Measurements from ENCODE around the gene RCBTB2. TPM values are rescaled to one million over a fixed set of nuclear protein-coding genes. Genes with fewer than 3 reads are reported as not detected.

The RCBTB2 gene
- total RNA-seq, 4 donors from 2014 or later: 29.1 to 49.6 (median 34.9) TPM

DNA sequence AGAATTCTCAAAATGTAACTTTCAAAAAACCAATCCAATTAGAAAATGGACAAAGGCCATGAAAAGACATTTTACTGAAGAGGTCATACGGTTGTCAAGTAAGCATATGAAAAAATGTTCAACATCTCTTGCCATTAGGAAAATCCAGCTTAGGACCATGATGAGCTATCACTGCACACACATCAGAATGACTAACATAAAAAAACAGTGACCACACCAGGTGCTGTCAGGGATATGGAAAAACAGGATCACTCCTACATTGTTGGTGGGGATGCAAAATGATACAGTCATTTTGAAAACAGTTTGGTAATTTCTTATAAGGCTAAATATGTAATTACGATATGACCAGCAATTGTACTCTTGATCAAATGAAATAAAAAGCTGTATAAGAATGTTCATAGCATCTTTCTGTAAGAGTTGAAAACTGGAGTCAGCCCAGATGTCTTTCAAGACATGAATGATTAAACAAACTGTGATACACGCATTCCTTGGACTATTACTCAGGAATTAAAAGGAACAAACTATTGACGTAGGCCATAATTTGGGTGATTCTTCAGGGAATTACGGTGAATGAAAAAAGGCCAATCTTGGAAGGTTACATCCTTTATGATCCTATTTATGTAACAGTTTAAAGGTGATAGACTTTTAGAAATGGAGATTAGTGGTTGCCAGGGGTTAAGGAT, 26.9 kb upstream of the RCBTB2 start:
- H3K36me3 ChIP-seq: no peaks in the 10 kb centered on the region
- TF ChIP-seq, protein P1, sequence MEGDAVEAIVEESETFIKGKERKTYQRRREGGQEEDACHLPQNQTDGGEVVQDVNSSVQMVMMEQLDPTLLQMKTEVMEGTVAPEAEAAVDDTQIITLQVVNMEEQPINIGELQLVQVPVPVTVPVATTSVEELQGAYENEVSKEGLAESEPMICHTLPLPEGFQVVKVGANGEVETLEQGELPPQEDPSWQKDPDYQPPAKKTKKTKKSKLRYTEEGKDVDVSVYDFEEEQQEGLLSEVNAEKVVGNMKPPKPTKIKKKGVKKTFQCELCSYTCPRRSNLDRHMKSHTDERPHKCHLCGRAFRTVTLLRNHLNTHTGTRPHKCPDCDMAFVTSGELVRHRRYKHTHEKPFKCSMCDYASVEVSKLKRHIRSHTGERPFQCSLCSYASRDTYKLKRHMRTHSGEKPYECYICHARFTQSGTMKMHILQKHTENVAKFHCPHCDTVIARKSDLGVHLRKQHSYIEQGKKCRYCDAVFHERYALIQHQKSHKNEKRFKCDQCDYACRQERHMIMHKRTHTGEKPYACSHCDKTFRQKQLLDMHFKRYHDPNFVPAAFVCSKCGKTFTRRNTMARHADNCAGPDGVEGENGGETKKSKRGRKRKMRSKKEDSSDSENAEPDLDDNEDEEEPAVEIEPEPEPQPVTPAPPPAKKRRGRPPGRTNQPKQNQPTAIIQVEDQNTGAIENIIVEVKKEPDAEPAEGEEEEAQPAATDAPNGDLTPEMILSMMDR (IDR thresholded peaks at IDR 0.05): no peak
- no peak for TF ChIP-seq POLR2A (IDR thresholded peaks at IDR 0.05)
- intact Hi-C loops (cut with DNase I): no loop called here
- no peak overlapping the region for H3K27ac ChIP-seq
- no peak overlapping the region for H3K4me3 ChIP-seq (replicated peaks in 1 of 3)
- H3K9me3 ChIP-seq: no peaks in the 10 kb centered on the region
- H3K4me1 ChIP-seq: no peaks in the 10 kb centered on the region
- DNase-seq: no peak
- no peaks in the 10 kb centered on the region for H3K27me3 ChIP-seq
- 93 to 94% methylated on average over 5 of the region's 5 CpGs for WGBS, 2 donors

DNA sequence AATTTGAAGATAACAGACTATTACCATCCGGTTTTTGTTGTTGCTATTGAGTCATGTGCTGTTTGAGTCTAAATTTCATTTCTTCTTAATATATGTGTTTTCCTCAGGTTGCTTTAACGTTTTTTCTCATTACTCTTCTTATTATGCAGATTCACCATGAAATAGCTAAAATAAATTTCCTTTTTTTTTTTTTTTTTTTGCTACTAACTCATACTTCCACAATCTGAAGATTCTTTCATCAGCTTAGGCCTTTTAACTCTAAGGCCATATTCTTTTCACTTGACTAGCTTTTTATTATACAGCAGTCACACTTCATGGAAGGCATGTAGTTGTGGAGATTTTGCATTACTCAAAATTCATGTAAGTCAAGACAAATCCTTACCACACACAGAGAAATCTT, 23.9 kb upstream of the RCBTB2 start:
- H3K27ac ChIP-seq: no peak overlapping the region
- WGBS, 2 donors: 86 to 92% methylated on average over 2 of the region's 2 CpGs
- DNase-seq: no peak
- H3K27me3 ChIP-seq: no peaks in the 10 kb centered on the region
- TF ChIP-seq, protein P1 (IDR thresholded peaks at IDR 0.05): no peak
- TF ChIP-seq POLR2A (IDR thresholded peaks at IDR 0.05): no peak
- no peak overlapping the region for H3K4me3 ChIP-seq (replicated peaks in 1 of 3)
- H3K36me3 ChIP-seq: no peaks in the 10 kb centered on the region
- intact Hi-C loops (cut with DNase I): no loop called here
- no peaks in the 10 kb centered on the region for H3K4me1 ChIP-seq
- H3K9me3 ChIP-seq: no peaks in the 10 kb centered on the region

DNA sequence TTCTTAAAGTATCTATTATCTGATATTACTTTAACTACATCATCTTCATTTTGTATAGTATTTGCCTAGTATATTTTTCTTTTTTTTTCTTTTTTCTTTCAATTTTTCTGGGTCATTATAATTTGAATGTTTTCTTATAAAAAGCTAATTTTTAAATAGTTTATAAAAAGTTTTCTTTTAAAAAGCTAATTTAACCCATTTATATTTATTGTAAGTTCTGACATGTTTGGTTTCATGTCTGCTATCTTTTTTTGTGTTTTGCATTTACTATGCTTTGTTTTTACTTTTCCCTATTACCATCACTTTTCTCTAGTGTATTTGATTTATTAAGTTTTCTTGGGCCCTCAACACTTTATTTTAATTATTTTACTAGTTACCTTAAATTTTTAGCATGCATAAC, 22.6 kb upstream of the RCBTB2 start:
- Histone ChIP-seq H3K4me3 (replicated peaks in 1 of 3) (no peak overlapping the region), H3K27ac (no peak overlapping the region), H3K9me3 (no peaks in the 10 kb centered on the region), H3K4me1 (no peaks in the 10 kb centered on the region), H3K27me3 (no peaks in the 10 kb centered on the region), H3K36me3 (no peaks in the 10 kb centered on the region)
- DNase-seq: no peak
- intact Hi-C loops (cut with DNase I): no loop called here
- no peak for TF ChIP-seq POLR2A (IDR thresholded peaks at IDR 0.05)
- TF ChIP-seq, protein P1 (IDR thresholded peaks at IDR 0.05): no peak

DNA sequence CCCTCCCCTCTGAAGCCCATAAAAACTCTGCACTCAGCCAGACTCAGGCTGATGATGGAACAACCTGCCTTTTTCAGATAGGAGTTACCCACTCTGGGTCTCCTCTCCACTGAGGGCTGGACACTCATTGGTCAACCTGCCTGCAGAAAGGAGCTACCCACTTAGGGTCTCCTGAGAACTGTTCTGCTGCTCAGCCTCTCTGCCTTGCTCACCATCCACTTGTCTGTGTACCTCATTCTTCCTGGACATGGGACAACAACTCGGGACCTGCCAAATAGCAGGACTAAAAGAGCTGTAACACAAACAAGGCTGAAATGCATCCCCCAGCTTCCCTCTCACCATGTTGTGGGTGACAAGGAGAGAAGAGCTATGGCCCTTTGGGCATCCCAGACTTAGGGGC, 18.4 kb upstream of the RCBTB2 start:
- no peaks in the 10 kb centered on the region for H3K9me3 ChIP-seq
- 83 to 90% methylated on average over 1 of the region's 1 CpG for WGBS, 2 donors
- no peaks in the 10 kb centered on the region for H3K4me1 ChIP-seq
- no peaks in the 10 kb centered on the region for H3K27me3 ChIP-seq
- intact Hi-C loops (cut with DNase I): no loop called here
- no peak overlapping the region for H3K4me3 ChIP-seq (replicated peaks in 1 of 3)
- DNase-seq: no peak
- TF ChIP-seq, protein P1 (IDR thresholded peaks at IDR 0.05): no peak
- TF ChIP-seq POLR2A (IDR thresholded peaks at IDR 0.05): no peak
- no peak overlapping the region for H3K27ac ChIP-seq
- no peaks in the 10 kb centered on the region for H3K36me3 ChIP-seq

GRCh38 chr13:48549658-48550057, 16.8 kb upstream of the RCBTB2 start:
- Histone ChIP-seq H3K9me3 (no peaks in the 10 kb centered on the region), H3K4me1 (no peaks in the 10 kb centered on the region), H3K27ac (no peak overlapping the region), H3K27me3 (no peaks in the 10 kb centered on the region), H3K4me3 (replicated peaks in 1 of 3) (no peak overlapping the region), H3K36me3 (no peaks in the 10 kb centered on the region)
- WGBS, 2 donors: 92 to 94% methylated on average over 1 of the region's 1 CpG
- no peak for DNase-seq
- no peak for TF ChIP-seq POLR2A (IDR thresholded peaks at IDR 0.05)
- TF ChIP-seq, protein P1 (IDR thresholded peaks at IDR 0.05): no peak
- intact Hi-C loops (cut with DNase I): no loop called here

Data from thyroid gland (tissue), 4 donors.